Endodermal cell (in vitro differentiated cells): ENCODE results near the gene REXO1. TPM values are rescaled to one million over a fixed set of nuclear protein-coding genes. Genes with fewer than 3 reads are reported as not detected.

Experiments used
- DNase-seq: peaks from one replicate; pipeline ENCODE4 v3.0.0-alpha.2; 2017
- H3K27ac ChIP-seq: 2 replicates; pipeline ENCODE4 v1.5.1; 2013; ENCODE audit warnings: mild to moderate bottlenecking, low read depth, low read length, moderate library complexity
- H3K27me3 ChIP-seq: 2 replicates; pipeline ENCODE4 v1.6.1; 2013; ENCODE audit warnings: mild to moderate bottlenecking, low read length, moderate library complexity; ENCODE audit not compliant: insufficient read depth, control insufficient read depth, poor library complexity, severe bottlenecking
- H3K36me3 ChIP-seq: 2 replicates; pipeline ENCODE4 v1.7.0; 2013; ENCODE audit warnings: mild to moderate bottlenecking, low read length, moderate library complexity; ENCODE audit not compliant: control insufficient read depth, insufficient read depth
- H3K4me1 ChIP-seq: one replicate; pipeline ENCODE4 v1.7.0; 2013; ENCODE audit warnings: low read length; ENCODE audit not compliant: control insufficient read depth, insufficient read depth
- H3K4me3 ChIP-seq: 2 replicates; pipeline ENCODE4 v1.5.1; 2013; ENCODE audit warnings: mild to moderate bottlenecking, low read length, moderate library complexity
- H3K9ac ChIP-seq: 2 replicates; pipeline ENCODE4 v1.6.1; 2013; ENCODE audit warnings: mild to moderate bottlenecking, low read length, moderate library complexity; ENCODE audit not compliant: poor library complexity, severe bottlenecking; ENCODE audit errors: extremely low read depth
- H3K9me3 ChIP-seq: 2 replicates; pipeline ENCODE4 v1.6.1; 2013; ENCODE audit warnings: mild to moderate bottlenecking, low read length, moderate library complexity; ENCODE audit not compliant: control insufficient read depth
- H3K27ac Mint-ChIP-seq: 2 replicates; pipeline ENCODE4 v1.8.0; 2020; ENCODE audit warnings: mixed read lengths
- H3K27me3 Mint-ChIP-seq: 2 replicates; pipeline ENCODE4 v1.8.0; 2021; ENCODE audit warnings: mild to moderate bottlenecking, mixed read lengths; ENCODE audit not compliant: insufficient read depth
- H3K36me3 Mint-ChIP-seq: 2 replicates; pipeline ENCODE4 v1.8.0; 2020; ENCODE audit warnings: low read depth, mixed read lengths
- H3K4me1 Mint-ChIP-seq: 2 replicates; pipeline ENCODE4 v1.8.0; 2020; ENCODE audit warnings: mixed read lengths
- H3K4me3 Mint-ChIP-seq: 2 replicates; pipeline ENCODE4 v1.8.0; 2020; ENCODE audit warnings: mild to moderate bottlenecking, moderate library complexity, mixed read lengths
- H3K9me3 Mint-ChIP-seq: 2 replicates; pipeline ENCODE4 v1.8.0; 2020; ENCODE audit warnings: mild to moderate bottlenecking, mixed read lengths
- WGBS, 2 experiments: methylation state at CpG; one replicate each; pipeline versions ENCODE4 v1.1.5 to v1.1.7; 2013; ENCODE audit warnings: missing lambda C conversion rate in 2 of 2, mixed read lengths in 1 of 2; ENCODE audit not compliant: insufficient coverage in 1 of 2, insufficient read length in 1 of 2; 5-methylcytosine and 5-hydroxymethylcytosine counted together
- total RNA-seq, 2 donors: library from RNA; stranded (reverse); fragmentation: NEBNext Ultra II Directional in 1 of 2; extraction: Animal tissue kit (Norgen Biotek cat#: 25700) in 1 of 2; gene quantifications; 2 replicates in 1 of 2; 3 replicates in 1 of 2; pipeline ENCODE4 v1.2.1, GENCODE V29; 2021
- TF ChIP-seq, protein P1 (sequence below): fragments of 200-600 bp; sonication (generic); conservative IDR thresholded peaks from 2 replicates; pipeline ENCODE4 v1.5.0; 2021; ENCODE audit warnings: antibody characterized with exemption, mild to moderate bottlenecking

REXO1 gene
- total RNA-seq, 2 donors from 2014 or later: 51.6 to 56.4 TPM

GRCh38 chr19:1809678-1810077, 38.6 kb downstream of the REXO1 start:
- Histone ChIP-seq H3K9me3 (no peaks in the 10 kb centered on the region), H3K27ac (no peak overlapping the region), H3K27me3 (no peaks in the 10 kb centered on the region), H3K9ac (no peak overlapping the region), H3K4me1 (no peaks in the 10 kb centered on the region), H3K36me3 (no peaks in the 10 kb centered on the region), H3K4me3 (no peak overlapping the region)
- Mint-ChIP-seq H3K27ac (no peak overlapping the region), H3K9me3 (no peaks in the 10 kb centered on the region), H3K27me3 (peaks cover 8% of the 10 kb centered on the region), H3K4me3 (no peak overlapping the region), H3K36me3 (no peaks in the 10 kb centered on the region), H3K4me1 (peaks cover 2% of the 10 kb centered on the region)
- 87 to 88% methylated on average over 13 to 18 of the region's 18 CpGs for WGBS, 2 experiments
- TF ChIP-seq, protein P1, sequence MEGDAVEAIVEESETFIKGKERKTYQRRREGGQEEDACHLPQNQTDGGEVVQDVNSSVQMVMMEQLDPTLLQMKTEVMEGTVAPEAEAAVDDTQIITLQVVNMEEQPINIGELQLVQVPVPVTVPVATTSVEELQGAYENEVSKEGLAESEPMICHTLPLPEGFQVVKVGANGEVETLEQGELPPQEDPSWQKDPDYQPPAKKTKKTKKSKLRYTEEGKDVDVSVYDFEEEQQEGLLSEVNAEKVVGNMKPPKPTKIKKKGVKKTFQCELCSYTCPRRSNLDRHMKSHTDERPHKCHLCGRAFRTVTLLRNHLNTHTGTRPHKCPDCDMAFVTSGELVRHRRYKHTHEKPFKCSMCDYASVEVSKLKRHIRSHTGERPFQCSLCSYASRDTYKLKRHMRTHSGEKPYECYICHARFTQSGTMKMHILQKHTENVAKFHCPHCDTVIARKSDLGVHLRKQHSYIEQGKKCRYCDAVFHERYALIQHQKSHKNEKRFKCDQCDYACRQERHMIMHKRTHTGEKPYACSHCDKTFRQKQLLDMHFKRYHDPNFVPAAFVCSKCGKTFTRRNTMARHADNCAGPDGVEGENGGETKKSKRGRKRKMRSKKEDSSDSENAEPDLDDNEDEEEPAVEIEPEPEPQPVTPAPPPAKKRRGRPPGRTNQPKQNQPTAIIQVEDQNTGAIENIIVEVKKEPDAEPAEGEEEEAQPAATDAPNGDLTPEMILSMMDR: peak; percentile 33
- no peak for DNase-seq

GRCh38 chr19:1808395-1808731, 39.9 kb downstream of the REXO1 start:
- Mint-ChIP-seq H3K27ac (no peak overlapping the region), H3K4me3 (no peak overlapping the region), H3K9me3 (no peaks in the 10 kb centered on the region), H3K36me3 (no peaks in the 10 kb centered on the region), H3K4me1 (peaks cover 2% of the 10 kb centered on the region), H3K27me3 (peaks cover 8% of the 10 kb centered on the region)
- TF ChIP-seq, protein P1: no peak
- no peak for DNase-seq
- H3K4me1 ChIP-seq: no peaks in the 10 kb centered on the region
- no peaks in the 10 kb centered on the region for H3K36me3 ChIP-seq
- H3K4me3 ChIP-seq: no peak overlapping the region
- 89 to 93% methylated on average over 2 of the region's 2 CpGs for WGBS, 2 experiments
- no peak overlapping the region for H3K9ac ChIP-seq
- H3K9me3 ChIP-seq: no peaks in the 10 kb centered on the region
- no peaks in the 10 kb centered on the region for H3K27me3 ChIP-seq
- no peak overlapping the region for H3K27ac ChIP-seq

DNA sequence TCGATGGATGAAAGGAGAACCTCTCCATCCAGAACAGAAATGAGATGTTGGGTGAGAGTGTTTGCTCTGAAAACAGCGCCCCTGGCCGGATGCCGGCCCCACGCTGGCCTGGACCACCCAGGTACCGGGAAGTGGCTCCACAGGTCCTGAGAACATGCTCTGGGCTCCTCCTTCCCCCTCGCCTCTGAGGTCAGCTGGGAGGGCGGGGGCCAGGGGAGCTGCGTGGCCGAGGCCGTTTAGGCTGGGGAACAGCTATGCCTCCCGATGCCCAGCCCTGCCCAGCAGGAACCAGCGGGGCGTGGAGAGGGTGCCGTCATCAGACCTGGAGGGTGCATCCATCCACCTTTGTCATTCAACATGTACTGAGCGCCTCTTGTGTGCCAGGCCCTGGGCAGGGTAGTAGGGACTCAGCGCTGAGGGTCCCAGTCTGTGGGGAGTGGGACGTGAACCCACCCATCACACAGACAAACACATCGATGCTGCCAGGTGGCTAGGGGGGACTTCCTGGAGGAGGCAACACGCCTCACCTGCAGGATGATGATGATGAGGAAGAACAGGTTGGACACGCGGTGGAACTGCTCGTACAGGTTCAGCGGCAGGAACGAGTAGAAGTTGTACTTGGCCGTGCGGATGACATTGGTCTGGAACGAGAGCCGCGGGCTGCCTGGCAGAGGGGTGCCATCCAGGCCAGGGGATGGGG, 40.4 kb downstream of the REXO1 start:
- no peak for DNase-seq
- Mint-ChIP-seq H3K4me3 (no peak overlapping the region), H3K27me3 (peaks cover 8% of the 10 kb centered on the region), H3K9me3 (no peaks in the 10 kb centered on the region), H3K27ac (no peak overlapping the region), H3K36me3 (no peaks in the 10 kb centered on the region), H3K4me1 (no peaks in the 10 kb centered on the region)
- WGBS, 2 experiments: 87 to 91% methylated on average over 22 to 29 of the region's 30 CpGs
- Histone ChIP-seq H3K9me3 (no peaks in the 10 kb centered on the region), H3K36me3 (no peaks in the 10 kb centered on the region), H3K27me3 (no peaks in the 10 kb centered on the region), H3K4me1 (no peaks in the 10 kb centered on the region), H3K4me3 (no peak overlapping the region), H3K27ac (no peak overlapping the region), H3K9ac (no peak overlapping the region)
- TF ChIP-seq, protein P1: no peak
